ENCODE measurements around the gene CHST13.

The CHST13 gene

GRCh38 chr3:126507886-126508285 is 16.1 kb upstream of the CHST13 start:
- in situ Hi-C loops (cut with HindIII; ENCODE audit: low sequenced_read_pairs): no loop called here

GRCh38 chr3:126508564-126508964 is 15.4 kb upstream of the CHST13 start:
- in situ Hi-C loops (cut with HindIII; ENCODE audit: low sequenced_read_pairs): no loop called here

GRCh38 chr3:126509597-126510307 is 14.2 kb upstream of the CHST13 start:
- in situ Hi-C loops (cut with HindIII; ENCODE audit: low sequenced_read_pairs): no loop called here

GRCh38 chr3:126510308-126510910 is 13.5 kb upstream of the CHST13 start:
- in situ Hi-C loops (cut with HindIII; ENCODE audit: low sequenced_read_pairs): no loop called here

- in situ Hi-C loops (cut with HindIII; ENCODE audit: low sequenced_read_pairs): no loop called here
These were observed 12.7 kb upstream of the CHST13 start for GRCh38 chr3:126511291-126511690.

GRCh38 chr3:126512026-126512425 is 11.9 kb upstream of the CHST13 start:
- in situ Hi-C loops (cut with HindIII; ENCODE audit: low sequenced_read_pairs): no loop called here

- in situ Hi-C loops (cut with HindIII; ENCODE audit: low sequenced_read_pairs): no loop called here
These were observed 10.9 kb upstream of the CHST13 start for GRCh38 chr3:126512916-126513650.

- in situ Hi-C loops (cut with HindIII; ENCODE audit: low sequenced_read_pairs): no loop called here
These were observed 9.8 kb upstream of the CHST13 start for GRCh38 chr3:126514161-126514560.

- in situ Hi-C loops (cut with HindIII; ENCODE audit: low sequenced_read_pairs): no loop called here
These were observed 8.8 kb upstream of the CHST13 start for GRCh38 chr3:126515066-126515706.

GRCh38 chr3:126516152-126516935 is 7.6 kb upstream of the CHST13 start:
- in situ Hi-C loops (cut with HindIII; ENCODE audit: low sequenced_read_pairs): no loop called here

- in situ Hi-C loops (cut with HindIII; ENCODE audit: low sequenced_read_pairs): no loop called here
These were observed 7.0 kb upstream of the CHST13 start for GRCh38 chr3:126516936-126517290.

GRCh38 chr3:126517291-126517951 is 6.5 kb upstream of the CHST13 start, which contains the start of gene UROC1:
Gene UROC1 (minus strand): TSS chr3:126517773. CDS start chr3:126517719, 54 bp downstream.
- in situ Hi-C loops (cut with HindIII; ENCODE audit: low sequenced_read_pairs): no loop called here

GRCh38 chr3:126517986-126518778 is 5.8 kb upstream of the CHST13 start:
- in situ Hi-C loops (cut with HindIII; ENCODE audit: low sequenced_read_pairs): no loop called here

- in situ Hi-C loops (cut with HindIII; ENCODE audit: low sequenced_read_pairs): no loop called here
These were observed 5.2 kb upstream of the CHST13 start for GRCh38 chr3:126518779-126519177.

- in situ Hi-C loops (cut with HindIII; ENCODE audit: low sequenced_read_pairs): loop anchor here (5.0 to 10.0 kb wide), 2 partner anchors 143 to 595 kb away; no protein-coding TSS in a partner anchor
These were observed 4.2 kb upstream of the CHST13 start for GRCh38 chr3:126519506-126520455.

- in situ Hi-C loops (cut with HindIII; ENCODE audit: low sequenced_read_pairs): loop anchor here (5.0 to 10.0 kb wide), 2 partner anchors 141 to 593 kb away; no protein-coding TSS in a partner anchor
These were observed 2.6 kb upstream of the CHST13 start for GRCh38 chr3:126521122-126521891.

GRCh38 chr3:126522363-126522788 is 1.6 kb upstream of the CHST13 start:
- in situ Hi-C loops (cut with HindIII; ENCODE audit: low sequenced_read_pairs): loop anchor here (5.0 to 10.0 kb wide), 2 partner anchors 140 to 592 kb away; no protein-coding TSS in a partner anchor
